Neural crest cell (in vitro differentiated cells): Measurements from ENCODE around the gene SLC35E1. TPM values are rescaled to one million over a fixed set of nuclear protein-coding genes. Genes with fewer than 3 reads are reported as not detected.

Experiments used
- DNase-seq: peaks from one replicate; pipeline ENCODE4 v3.0.0; 2021; ENCODE audit warnings: low read depth, mixed read lengths, low spot score
- H3K27ac Mint-ChIP-seq: one replicate; pipeline ENCODE4 v1.8.0; 2021; ENCODE audit warnings: mild to moderate bottlenecking, mixed read lengths; ENCODE audit not compliant: unreplicated experiment
- H3K27me3 Mint-ChIP-seq: 2 replicates; pipeline ENCODE4 v1.8.0; 2021; ENCODE audit warnings: low read depth, mild to moderate bottlenecking, mixed read lengths
- H3K36me3 Mint-ChIP-seq: 2 replicates; pipeline ENCODE4 v1.8.0; 2021; ENCODE audit warnings: low read depth, mild to moderate bottlenecking, mixed read lengths
- H3K4me1 Mint-ChIP-seq: 2 replicates; pipeline ENCODE4 v1.8.0; 2021; ENCODE audit warnings: mixed read lengths
- H3K4me3 Mint-ChIP-seq: one replicate; pipeline ENCODE4 v1.8.0; 2021; ENCODE audit warnings: mild to moderate bottlenecking, mixed read lengths
- H3K9me3 Mint-ChIP-seq: 2 replicates; pipeline ENCODE4 v1.8.0; 2021; ENCODE audit warnings: mixed read lengths
- CTCF ChIP-seq: fragments of 200-600 bp; sonication (generic); conservative IDR thresholded peaks from 2 replicates; pipeline ENCODE4 v1.5.0; 2021; ENCODE audit warnings: antibody characterized with exemption, mild to moderate bottlenecking
- total RNA-seq: library from RNA; stranded (reverse); gene quantifications from 2 replicates; pipeline ENCODE4 v1.2.1, GENCODE V29; 2021

The SLC35E1 gene
- total RNA-seq, 1 donor from 2014 or later: 32.5 TPM

GRCh38 chr19:16609511-16610200 lies 37.4 kb upstream of the SLC35E1 start:
- peaks cover 9% of the 10 kb centered on the region for H3K4me1 Mint-ChIP-seq
- H3K27ac Mint-ChIP-seq: no peak overlapping the region
- no peaks in the 10 kb centered on the region for H3K27me3 Mint-ChIP-seq
- H3K4me3 Mint-ChIP-seq: no peak overlapping the region
- no peak for DNase-seq
- H3K9me3 Mint-ChIP-seq: no peaks in the 10 kb centered on the region
- no peak for TF ChIP-seq CTCF
- no peaks in the 10 kb centered on the region for H3K36me3 Mint-ChIP-seq

GRCh38 chr19:16608290-16608739 lies 36.1 kb upstream of the SLC35E1 start:
- no peaks in the 10 kb centered on the region for H3K27me3 Mint-ChIP-seq
- H3K36me3 Mint-ChIP-seq: no peaks in the 10 kb centered on the region
- no peaks in the 10 kb centered on the region for H3K9me3 Mint-ChIP-seq
- no peak for DNase-seq
- H3K4me3 Mint-ChIP-seq: no peak overlapping the region
- peaks cover 3% of the 10 kb centered on the region for H3K4me1 Mint-ChIP-seq
- TF ChIP-seq CTCF: no peak
- H3K27ac Mint-ChIP-seq: no peak overlapping the region

GRCh38 chr19:16607819-16608218 lies 35.6 kb upstream of the SLC35E1 start:
- TF ChIP-seq CTCF: no peak
- H3K36me3 Mint-ChIP-seq: no peaks in the 10 kb centered on the region
- H3K4me1 Mint-ChIP-seq: no peaks in the 10 kb centered on the region
- no peaks in the 10 kb centered on the region for H3K27me3 Mint-ChIP-seq
- H3K27ac Mint-ChIP-seq: no peak overlapping the region
- no peak for DNase-seq
- no peak overlapping the region for H3K4me3 Mint-ChIP-seq
- no peaks in the 10 kb centered on the region for H3K9me3 Mint-ChIP-seq

- H3K4me3 Mint-ChIP-seq: no peak overlapping the region
- H3K4me1 Mint-ChIP-seq: no peaks in the 10 kb centered on the region
These were observed 33.4 kb upstream of the SLC35E1 start for GRCh38 chr19:16605553-16605994.

GRCh38 chr19:16605115-16605514 lies 32.9 kb upstream of the SLC35E1 start:
- no peaks in the 10 kb centered on the region for H3K36me3 Mint-ChIP-seq
- H3K27ac Mint-ChIP-seq: no peak overlapping the region

More at GRCh38 chr19:16605553-16605994, 33.4 kb upstream of the SLC35E1 start:
- Mint-ChIP-seq H3K27ac (no peak overlapping the region), H3K9me3 (no peaks in the 10 kb centered on the region), H3K36me3 (no peaks in the 10 kb centered on the region), H3K27me3 (no peaks in the 10 kb centered on the region)
- no peak for TF ChIP-seq CTCF
- DNase-seq: no peak

More at GRCh38 chr19:16605115-16605514, 32.9 kb upstream of the SLC35E1 start:
- Mint-ChIP-seq H3K4me3 (no peak overlapping the region), H3K4me1 (no peaks in the 10 kb centered on the region), H3K27me3 (no peaks in the 10 kb centered on the region), H3K9me3 (no peaks in the 10 kb centered on the region)
- TF ChIP-seq CTCF: no peak
- DNase-seq: no peak
